ENCODE data around the gene KIFBP.

KIFBP gene

GRCh38 chr10:69051303-69051702 is 62.7 kb downstream of the KIFBP start:
- TF ChIP-seq, protein P1, sequence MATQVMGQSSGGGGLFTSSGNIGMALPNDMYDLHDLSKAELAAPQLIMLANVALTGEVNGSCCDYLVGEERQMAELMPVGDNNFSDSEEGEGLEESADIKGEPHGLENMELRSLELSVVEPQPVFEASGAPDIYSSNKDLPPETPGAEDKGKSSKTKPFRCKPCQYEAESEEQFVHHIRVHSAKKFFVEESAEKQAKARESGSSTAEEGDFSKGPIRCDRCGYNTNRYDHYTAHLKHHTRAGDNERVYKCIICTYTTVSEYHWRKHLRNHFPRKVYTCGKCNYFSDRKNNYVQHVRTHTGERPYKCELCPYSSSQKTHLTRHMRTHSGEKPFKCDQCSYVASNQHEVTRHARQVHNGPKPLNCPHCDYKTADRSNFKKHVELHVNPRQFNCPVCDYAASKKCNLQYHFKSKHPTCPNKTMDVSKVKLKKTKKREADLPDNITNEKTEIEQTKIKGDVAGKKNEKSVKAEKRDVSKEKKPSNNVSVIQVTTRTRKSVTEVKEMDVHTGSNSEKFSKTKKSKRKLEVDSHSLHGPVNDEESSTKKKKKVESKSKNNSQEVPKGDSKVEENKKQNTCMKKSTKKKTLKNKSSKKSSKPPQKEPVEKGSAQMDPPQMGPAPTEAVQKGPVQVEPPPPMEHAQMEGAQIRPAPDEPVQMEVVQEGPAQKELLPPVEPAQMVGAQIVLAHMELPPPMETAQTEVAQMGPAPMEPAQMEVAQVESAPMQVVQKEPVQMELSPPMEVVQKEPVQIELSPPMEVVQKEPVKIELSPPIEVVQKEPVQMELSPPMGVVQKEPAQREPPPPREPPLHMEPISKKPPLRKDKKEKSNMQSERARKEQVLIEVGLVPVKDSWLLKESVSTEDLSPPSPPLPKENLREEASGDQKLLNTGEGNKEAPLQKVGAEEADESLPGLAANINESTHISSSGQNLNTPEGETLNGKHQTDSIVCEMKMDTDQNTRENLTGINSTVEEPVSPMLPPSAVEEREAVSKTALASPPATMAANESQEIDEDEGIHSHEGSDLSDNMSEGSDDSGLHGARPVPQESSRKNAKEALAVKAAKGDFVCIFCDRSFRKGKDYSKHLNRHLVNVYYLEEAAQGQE (IDR thresholded peaks at IDR 0.05; ENCODE audit: insufficient read depth in 1 of 2, low read depth in 2 of 2, low read length in 2 of 2), result no peak
- TF ChIP-seq SIN3A (IDR thresholded peaks at IDR 0.05; ENCODE audit: borderline replicate concordance, insufficient read depth, low read length) (no peak), TAF1 (IDR thresholded peaks at IDR 0.05; ENCODE audit: borderline replicate concordance, insufficient read depth, low read length) (no peak)

DNA sequence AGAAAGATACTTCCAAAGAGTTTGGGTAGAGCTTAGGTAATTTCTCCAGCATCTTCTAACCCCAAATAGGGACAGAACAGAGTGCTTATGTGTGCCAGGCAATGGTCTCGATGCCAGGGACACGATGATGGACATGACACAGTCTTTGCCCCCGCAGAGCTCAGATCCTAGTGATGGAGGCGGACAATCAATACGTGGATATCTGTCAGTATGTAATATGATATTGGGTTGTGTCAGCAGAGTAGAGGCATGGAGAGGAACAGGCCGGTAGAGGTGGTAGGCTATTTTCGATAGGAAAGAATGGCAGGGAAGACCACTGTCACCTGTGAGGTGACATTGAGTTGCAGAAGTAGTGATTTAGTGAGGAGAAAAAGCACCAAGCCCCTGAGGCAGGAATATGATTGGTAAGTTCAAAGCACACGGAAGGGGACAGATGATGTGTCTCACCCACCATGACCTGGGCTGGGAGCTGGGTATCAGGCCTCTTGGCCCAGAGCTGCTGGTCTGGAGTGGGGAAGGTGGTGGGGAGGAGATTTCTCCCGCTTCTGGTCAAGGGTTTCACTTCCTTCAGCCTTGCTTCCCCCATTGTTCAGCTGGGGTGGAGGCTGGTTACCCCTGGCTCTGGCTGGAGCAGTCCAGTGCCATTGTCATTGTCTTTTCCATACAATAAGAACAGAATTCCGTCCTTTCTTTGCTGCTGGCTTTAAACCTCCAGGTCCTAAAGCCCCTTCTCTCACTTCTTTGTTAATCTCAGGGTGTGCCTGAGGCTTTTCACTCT is 63.3 kb downstream of the KIFBP start:
- TF ChIP-seq SIN3A (IDR thresholded peaks at IDR 0.05; ENCODE audit: borderline replicate concordance, insufficient read depth, low read length) (no peak), TAF1 (IDR thresholded peaks at IDR 0.05; ENCODE audit: borderline replicate concordance, insufficient read depth, low read length) (no peak), POLR2AphosphoS5 (IDR thresholded peaks at IDR 0.05; ENCODE audit: low read depth, low read length) (no peak), FOXP2 (optimal IDR thresholded peaks at IDR 0.05; ENCODE audit: borderline replicate concordance, extremely low read depth, extremely low read length, insufficient read depth) (no peak)
- TF ChIP-seq, protein P1 (IDR thresholded peaks at IDR 0.05; ENCODE audit: insufficient read depth in 1 of 2, low read depth in 2 of 2, low read length in 2 of 2), result no peak

GRCh38 chr10:69052736-69053135 is 64.1 kb downstream of the KIFBP start:
- TF ChIP-seq, protein P1 (IDR thresholded peaks at IDR 0.05; ENCODE audit: insufficient read depth in 1 of 2, low read depth in 2 of 2, low read length in 2 of 2), result no peak
- TF ChIP-seq FOXP2 (optimal IDR thresholded peaks at IDR 0.05; ENCODE audit: borderline replicate concordance, extremely low read depth, extremely low read length, insufficient read depth), result no peak
- TF ChIP-seq TAF1 (IDR thresholded peaks at IDR 0.05; ENCODE audit: borderline replicate concordance, insufficient read depth, low read length), result no peak
- TF ChIP-seq SIN3A (IDR thresholded peaks at IDR 0.05; ENCODE audit: borderline replicate concordance, insufficient read depth, low read length), result no peak
- TF ChIP-seq POLR2AphosphoS5 (IDR thresholded peaks at IDR 0.05; ENCODE audit: low read depth, low read length), result no peak

DNA sequence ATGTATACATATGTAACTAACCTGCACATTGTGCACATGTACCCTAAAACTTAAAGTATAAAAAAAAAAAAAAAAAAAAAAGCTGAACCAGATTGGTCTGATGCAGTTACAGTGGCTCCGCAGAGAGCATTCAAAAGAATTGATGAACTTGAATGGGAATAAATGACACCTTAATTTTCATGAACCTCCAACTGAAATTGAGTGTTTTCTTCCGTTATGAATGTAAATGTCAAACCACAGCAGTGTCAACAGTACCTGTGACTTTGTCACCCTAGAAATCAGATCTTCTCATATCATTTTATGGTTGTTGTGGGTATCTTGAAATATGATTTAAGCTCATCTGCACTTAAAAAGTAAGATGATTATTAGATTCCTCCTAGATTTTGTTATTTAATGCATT is 66.6 kb downstream of the KIFBP start:
- TF ChIP-seq FOXP2 (optimal IDR thresholded peaks at IDR 0.05; ENCODE audit: borderline replicate concordance, extremely low read depth, extremely low read length, insufficient read depth) (no peak), TAF1 (IDR thresholded peaks at IDR 0.05; ENCODE audit: borderline replicate concordance, insufficient read depth, low read length) (no peak), SIN3A (IDR thresholded peaks at IDR 0.05; ENCODE audit: borderline replicate concordance, insufficient read depth, low read length) (no peak), POLR2AphosphoS5 (IDR thresholded peaks at IDR 0.05; ENCODE audit: low read depth, low read length) (no peak)
- TF ChIP-seq, protein P1 (IDR thresholded peaks at IDR 0.05; ENCODE audit: insufficient read depth in 1 of 2, low read depth in 2 of 2, low read length in 2 of 2), result no peak
